Stomach (tissue), 4 donors: Measurements from ENCODE around the gene DET1.

ENCODE experiments used
- EP300 ChIP-seq: sonication (generic); formaldehyde crosslinking; IDR thresholded peaks from one replicate; pipeline ENCODE4 v1.6.1; 2017; ENCODE audit warnings: antibody characterized with exemption
- POLR2A ChIP-seq, 4 donors: fragments of 450-650 bp; IDR thresholded peaks; one replicate each; pipeline ENCODE4 v1.6.1; 2016; ENCODE audit warnings: antibody characterized with exemption in 4 of 4, control low read depth in 2 of 4, mild to moderate bottlenecking in 1 of 4, moderate library complexity in 1 of 4
- TF ChIP-seq, protein P1 (sequence below), 7 experiments: fragments of 450-650 bp in 4 of 7; fragments of 200-600 bp in 3 of 7; sonication (generic) in 3 of 7; IDR thresholded peaks; one replicate each; pipeline ENCODE4 v1.5.1; 2016 to 2019; ENCODE audit warnings: antibody characterized with exemption in 7 of 7, control low read depth in 2 of 7, mild to moderate bottlenecking in 1 of 7

DNA sequence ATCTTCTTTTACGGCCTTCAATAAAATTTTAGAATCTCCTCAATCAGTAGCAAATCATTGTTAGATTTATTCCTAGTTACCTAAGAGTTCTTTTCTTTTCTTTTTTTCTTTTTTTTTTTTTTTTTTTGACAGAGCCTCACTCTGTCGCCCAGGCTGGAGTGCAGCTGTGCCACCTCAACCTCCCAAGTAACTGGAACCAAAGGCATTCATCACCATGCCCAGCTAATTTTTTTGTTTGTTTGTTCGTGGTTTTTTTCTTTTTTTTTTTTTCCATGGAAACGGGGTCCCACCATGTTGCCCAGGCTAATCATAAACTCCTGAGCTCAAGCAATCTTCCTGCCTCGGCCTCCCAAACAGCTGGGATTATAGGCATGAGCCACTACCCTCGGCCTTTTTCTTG lies 44.3 kb upstream of the DET1 start:
- TF ChIP-seq POLR2A (IDR thresholded peaks at IDR 0.05) (no peak), EP300 (no peak)
- TF ChIP-seq, protein P1, sequence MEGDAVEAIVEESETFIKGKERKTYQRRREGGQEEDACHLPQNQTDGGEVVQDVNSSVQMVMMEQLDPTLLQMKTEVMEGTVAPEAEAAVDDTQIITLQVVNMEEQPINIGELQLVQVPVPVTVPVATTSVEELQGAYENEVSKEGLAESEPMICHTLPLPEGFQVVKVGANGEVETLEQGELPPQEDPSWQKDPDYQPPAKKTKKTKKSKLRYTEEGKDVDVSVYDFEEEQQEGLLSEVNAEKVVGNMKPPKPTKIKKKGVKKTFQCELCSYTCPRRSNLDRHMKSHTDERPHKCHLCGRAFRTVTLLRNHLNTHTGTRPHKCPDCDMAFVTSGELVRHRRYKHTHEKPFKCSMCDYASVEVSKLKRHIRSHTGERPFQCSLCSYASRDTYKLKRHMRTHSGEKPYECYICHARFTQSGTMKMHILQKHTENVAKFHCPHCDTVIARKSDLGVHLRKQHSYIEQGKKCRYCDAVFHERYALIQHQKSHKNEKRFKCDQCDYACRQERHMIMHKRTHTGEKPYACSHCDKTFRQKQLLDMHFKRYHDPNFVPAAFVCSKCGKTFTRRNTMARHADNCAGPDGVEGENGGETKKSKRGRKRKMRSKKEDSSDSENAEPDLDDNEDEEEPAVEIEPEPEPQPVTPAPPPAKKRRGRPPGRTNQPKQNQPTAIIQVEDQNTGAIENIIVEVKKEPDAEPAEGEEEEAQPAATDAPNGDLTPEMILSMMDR (IDR thresholded peaks at IDR 0.05): no peak
